K562 (cell line): ENCODE results near the gene SAMD14. TPM values are rescaled to one million over a fixed set of nuclear protein-coding genes. Genes with fewer than 3 reads are reported as not detected.
A peak's percentile ranks its signal among the peaks of the same experiment; 100 is the strongest.

Experiments
- ARID1B ChIP-seq: fragments of 450-650 bp; IDR thresholded peaks from 2 replicates; pipeline ENCODE4 v1.6.1; 2016; ENCODE audit warnings: antibody characterized with exemption, mild to moderate bottlenecking, inconsistent platforms
- BRD4 ChIP-seq: fragments of 200-600 bp; sonication (generic); IDR thresholded peaks from 2 replicates; pipeline ENCODE4 v1.6.1; 2017; ENCODE audit warnings: inconsistent platforms
- CEBPG ChIP-seq, 3 experiments: fragments of 200-800 bp in 1 of 3; sonication (Bioruptor generic) in 1 of 3; sonication (generic) in 1 of 3; formaldehyde crosslinking in 1 of 3; IDR thresholded peaks in 2 of 3; conservative IDR thresholded peaks in 1 of 3; 2 replicates each; pipeline versions ENCODE4 v1.6.1 to v1.8.0; 2016 to 2022; ENCODE audit warnings: missing compliant biosample characterization in 2 of 3, missing genetic modification characterization in 2 of 3, mild to moderate bottlenecking in 1 of 3, missing genetic modification reagents in 1 of 3
- CHD1 ChIP-seq: fragments of 200-600 bp; sonication (generic); IDR thresholded peaks from one replicate; pipeline ENCODE4 v1.6.1; 2012; ENCODE audit warnings: mild to moderate bottlenecking, moderate library complexity, low read length, inconsistent platforms
- CTCF ChIP-seq, 3 experiments: IDR thresholded peaks in 2 of 3; conservative IDR thresholded peaks in 1 of 3; 2 replicates each; pipeline ENCODE4 v1.5.1; 2011 to 2012; ENCODE audit warnings: low read length in 3 of 3, mild to moderate bottlenecking in 3 of 3, control low read depth in 2 of 3, improper control_type of control experiment in 1 of 3, inconsistent platforms in 1 of 3, low read depth in 1 of 3, mixed read lengths in 1 of 3, moderate library complexity in 1 of 3; ENCODE audit not compliant: insufficient read depth in 2 of 3
- DMBX1 ChIP-seq: fragments of 250-450 bp; sonication (Bioruptor Pico); IDR thresholded peaks from 2 replicates; pipeline ENCODE4 v1.8.0; 2022; ENCODE audit warnings: inconsistent platforms, mild to moderate bottlenecking, moderate library complexity, borderline replicate concordance
- ELK3 ChIP-seq: fragments of 450-650 bp; formaldehyde crosslinking; IDR thresholded peaks from 2 replicates; pipeline ENCODE4 v1.4.0; 2020; ENCODE audit warnings: mild to moderate bottlenecking
- FOXP1 ChIP-seq: sonication (generic); formaldehyde crosslinking; IDR thresholded peaks from 2 replicates; pipeline ENCODE4 v1.8.0; 2022; ENCODE audit warnings: mild to moderate bottlenecking, missing genetic modification reagents
- HMG20A ChIP-seq: fragments of 450-650 bp; formaldehyde crosslinking; conservative IDR thresholded peaks from 2 replicates; pipeline ENCODE4 v1.4.0; 2020; ENCODE audit warnings: mild to moderate bottlenecking, mixed read lengths
- HOMEZ ChIP-seq: fragments of 250-450 bp; sonication (Bioruptor Pico); IDR thresholded peaks from 2 replicates; pipeline ENCODE4 v1.4.0; 2020; ENCODE audit warnings: mild to moderate bottlenecking, moderate library complexity
- IFI16 ChIP-seq: fragments of 250-450 bp; sonication (Bioruptor Pico); IDR thresholded peaks from 2 replicates; pipeline ENCODE4 v2.1.2; 2022; ENCODE audit warnings: mild to moderate bottlenecking, inconsistent platforms
- MYBL2 ChIP-seq, 2 experiments: fragments of 450-650 bp in 1 of 2; sonication (generic) in 1 of 2; formaldehyde crosslinking in 1 of 2; IDR thresholded peaks; 2 replicates each; pipeline versions ENCODE4 v1.6.1 to v1.8.1; 2017 to 2022; ENCODE audit warnings: borderline replicate concordance in 1 of 2, inconsistent platforms in 1 of 2, low read depth in 1 of 2, mild to moderate bottlenecking in 1 of 2, missing genetic modification reagents in 1 of 2, moderate library complexity in 1 of 2
- NCOA6 ChIP-seq: fragments of 450-650 bp; IDR thresholded peaks from 2 replicates; pipeline ENCODE4 v1.6.1; 2017; ENCODE audit warnings: mild to moderate bottlenecking
- NFE2 ChIP-seq: IDR thresholded peaks from 2 replicates; pipeline ENCODE4 v1.6.1; 2014; ENCODE audit warnings: antibody characterized with exemption, low read depth
- NFIX ChIP-seq: fragments of 250-450 bp; sonication (Bioruptor Pico); IDR thresholded peaks from 2 replicates; pipeline ENCODE4 v1.4.0; 2020; ENCODE audit warnings: low read depth, mild to moderate bottlenecking, moderate library complexity
- SMC3 ChIP-seq: conservative IDR thresholded peaks from 2 replicates; pipeline ENCODE4 v1.6.1; 2011; ENCODE audit warnings: low read depth, low read length, improper control_type of control experiment; ENCODE audit not compliant: insufficient read depth
- ZNF133 ChIP-seq: fragments of 250-450 bp; sonication (Bioruptor Pico); IDR thresholded peaks from 2 replicates; pipeline ENCODE4 v1.4.0; 2020; ENCODE audit warnings: mild to moderate bottlenecking
- ZNF232 ChIP-seq: sonication (generic); formaldehyde crosslinking; IDR thresholded peaks from 2 replicates; pipeline ENCODE4 v1.8.0; 2022; ENCODE audit warnings: mild to moderate bottlenecking, missing genetic modification reagents
- ZNF41 ChIP-seq: fragments of 250-450 bp; sonication (Bioruptor Pico); conservative IDR thresholded peaks from 2 replicates; pipeline ENCODE4 v1.4.0; 2020; ENCODE audit warnings: mild to moderate bottlenecking
- ZNF639 ChIP-seq, 2 experiments: fragments of 200-800 bp in 1 of 2; sonication (Bioruptor generic) in 1 of 2; sonication (generic) in 1 of 2; formaldehyde crosslinking in 1 of 2; IDR thresholded peaks in 1 of 2; conservative IDR thresholded peaks in 1 of 2; 2 replicates each; pipeline versions ENCODE4 v1.5.0 to v1.6.1; 2016 to 2020; ENCODE audit warnings: missing compliant biosample characterization in 1 of 2, missing genetic modification characterization in 1 of 2, missing genetic modification reagents in 1 of 2
- ZZZ3 ChIP-seq: fragments of 450-650 bp; IDR thresholded peaks from 2 replicates; pipeline ENCODE4 v1.6.1; 2016; ENCODE audit warnings: antibody characterized with exemption, mild to moderate bottlenecking, moderate library complexity
- polyA plus RNA-seq, 8 experiments: library from polyadenylated mRNA; depleted of rRNA in 4 of 8; stranded (reverse) in 5 of 8; unstranded in 3 of 8; fragments of >200 nt; fragmentation: Nextera tagmentation in 2 of 8; fragmentation: Illumina TruSeq in 1 of 8; extraction: Ambion mirVana in 2 of 8; extraction: Trizol in 1 of 8; gene quantifications; 2 replicates each; pipeline versions ENCODE4 v1.2.1 to v1.2.3, GENCODE V29; 2011 to 2014; ENCODE audit warnings: inconsistent platforms in 1 of 8, missing spikeins in 1 of 8
- total RNA-seq, 7 experiments: library from RNA; depleted of rRNA in 6 of 7; stranded (reverse); fragments of >200 nt in 6 of 7; fragmentation: Illumina TruSeq in 2 of 7; extraction: Trizol in 2 of 7; gene quantifications; 2 replicates each; pipeline versions ENCODE4 v1.2.1 to v1.2.3, GENCODE V29; 2011 to 2021; ENCODE audit warnings: low replicate concordance in 1 of 7

The SAMD14 gene
- total and polyA plus RNA-seq, 9 of the 15 experiments (the other 6 are each of a cell fraction or from before 2014, with no cell fraction given) = 0.04 to 0.07 TPM; not detected in 7

GRCh38 chr17:50117202-50118051 lies 12.5 kb downstream of the SAMD14 start (continued):
- TF ChIP-seq NFE2 (no peak), ZNF639 (CRISPR knock-in tag; conservative IDR thresholded peaks at IDR 0.05 in 1 of 2, IDR thresholded peaks at IDR 0.05 in 1 of 2) (no peak), ZNF41 (CRISPR knock-in tag) (no peak), HMG20A (CRISPR knock-in tag) (no peak), ZNF133 (CRISPR knock-in tag) (no peak), NFIX (no peak), IFI16 (CRISPR knock-in tag) (no peak), ZNF232 (CRISPR knock-in tag) (no peak), HOMEZ (CRISPR knock-in tag) (no peak), CEBPG (CRISPR knock-in tag; IDR thresholded peaks at IDR 0.05) (no peak), CEBPG (tag; conservative IDR thresholded peaks at IDR 0.05 in 1 of 2, IDR thresholded peaks at IDR 0.05 in 1 of 2) (no peak), ELK3 (CRISPR knock-in tag) (no peak), ARID1B (no peak), CHD1 (no peak), ZZZ3 (no peak), MYBL2 (IDR thresholded peaks at IDR 0.05; ENCODE audit: low read depth) (no peak), MYBL2 (CRISPR knock-in tag; IDR thresholded peaks at IDR 0.05; ENCODE audit: borderline replicate concordance) (no peak), CTCF (IDR thresholded peaks at IDR 0.05 in 2 of 3, conservative IDR thresholded peaks at IDR 0.05 in 1 of 3; ENCODE audit: insufficient read depth in 2 of 3, low read depth in 1 of 3, low read length in 3 of 3) (peak; percentile 73 to 97 (median 81)), NCOA6 (no peak), FOXP1 (CRISPR knock-in tag) (0 out of 2 replicates have a peak, but pooled peaks have one; percentile 36), DMBX1 (CRISPR knock-in tag) (no peak), SMC3 (peak; percentile 54), BRD4 (no peak)
